HepG2 (cell line): Measurements from ENCODE around the gene COL9A3. TPM values are rescaled to one million over a fixed set of nuclear protein-coding genes. Genes with fewer than 3 reads are reported as not detected.
A peak's percentile ranks its signal among the peaks of the same experiment; 100 is the strongest.

Source experiments
- ATAC-seq: fragments of 200-7000 bp; cut with Tn5 transposase; 3 replicates; pipeline ENCODE4 v1.9.1; 2020; ENCODE audit warnings: mild to moderate bottlenecking, moderate library complexity
- BruUV-seq: library from RNA; stranded (reverse); fragments of 400-500 nt; replicated peaks from 2 replicates; lab custom pipeline; 2021; lab: Mats Ljungman, UMichigan
- CTCF ChIA-PET: fragments of 300-600 bp; formaldehyde crosslinking; extraction: SDS; loops from one replicate; lab custom pipeline; 2021; ENCODE audit warnings: low total read pairs, inconsistent platforms, low intra/inter-chr PET ratio; lab: Yijun Ruan, JAX
- POLR2A ChIA-PET: fragments of 350-600 bp; sonication (Branson Sonifier 250); formaldehyde crosslinking; loops from one replicate; lab custom pipeline; 2020; ENCODE audit warnings: antibody characterized with exemption, inconsistent platforms; lab: Yijun Ruan, JAX
- DNase-seq: peaks from one replicate; pipeline ENCODE4 v3.0.0-alpha.2; 2015; ENCODE audit warnings: low spot score
- FAIRE-seq: peaks from 3 replicates; lab custom pipeline; 2011; peaks lifted over from hg19 to GRCh38; lab: Jason Lieb, UNC
- H2AFZ ChIP-seq: one replicate; pipeline ENCODE4 v1.6.1; 2011; ENCODE audit warnings: low read length, inconsistent platforms
- H3K27ac ChIP-seq: fragments of 300-600 bp; 3 replicates; pipeline ENCODE4 v1.8.0; 2011; ENCODE audit warnings: mixed run types, mild to moderate bottlenecking, mixed read lengths, low read length, inconsistent platforms; ENCODE audit not compliant: insufficient read depth; ENCODE audit errors: extremely low read length
- H3K27me3 ChIP-seq, 2 experiments: fragments of 200-600 bp in 1 of 2; 2 replicates in 1 of 2; 3 replicates in 1 of 2; pipeline versions ENCODE4 v1.6.0 to v1.8.0; 2011; ENCODE audit warnings: low read length in 2 of 2, mild to moderate bottlenecking in 2 of 2, moderate library complexity in 2 of 2, inconsistent platforms in 1 of 2; ENCODE audit not compliant: insufficient read depth in 2 of 2, control insufficient read depth in 1 of 2
- H3K36me3 ChIP-seq, 2 experiments: fragments of 200-600 bp in 1 of 2; replicated peaks in 1 of 2; 2 replicates in 1 of 2; 3 replicates in 1 of 2; pipeline versions ENCODE4 v1.5.1 to v1.8.0; 2011; ENCODE audit warnings: low read length in 2 of 2, inconsistent platforms in 1 of 2; ENCODE audit not compliant: insufficient read depth in 2 of 2, control insufficient read depth in 1 of 2
- H3K4me1 ChIP-seq: 2 replicates; pipeline ENCODE4 v1.5.1; 2012; ENCODE audit warnings: low read length, inconsistent platforms; ENCODE audit not compliant: insufficient read depth
- H3K4me2 ChIP-seq: 2 replicates; pipeline ENCODE4 v1.6.0; 2011; ENCODE audit warnings: low read depth, low read length, inconsistent platforms
- H3K4me3 ChIP-seq, 3 experiments: fragments of 200-600 bp in 1 of 3; sonication (generic), shearing (Covaris generic) in 1 of 3; replicated peaks in 1 of 3; 2 replicates each; pipeline ENCODE4 v1.5.1; 2011 to 2016; ENCODE audit warnings: low read length in 3 of 3, inconsistent platforms in 2 of 3, low read depth in 2 of 3, mild to moderate bottlenecking in 2 of 3, control low read depth in 1 of 3, mixed read lengths in 1 of 3; ENCODE audit not compliant: insufficient read depth in 1 of 3
- H3K79me2 ChIP-seq: one replicate; pipeline ENCODE4 v1.6.1; 2011; ENCODE audit warnings: low read length, inconsistent platforms; ENCODE audit not compliant: insufficient read depth
- H3K9ac ChIP-seq: 2 replicates; pipeline ENCODE4 v1.6.0; 2011; ENCODE audit warnings: mild to moderate bottlenecking, low read depth, low read length, inconsistent platforms; ENCODE audit not compliant: insufficient read depth
- H3K9me3 ChIP-seq: 2 replicates; pipeline ENCODE4 v1.5.1; 2012; ENCODE audit warnings: mild to moderate bottlenecking, low read length
- H4K20me1 ChIP-seq: 2 replicates; pipeline ENCODE4 v1.6.0; 2011; ENCODE audit warnings: inconsistent platforms, mild to moderate bottlenecking, low read length, moderate library complexity; ENCODE audit not compliant: insufficient read depth
- CBX2 ChIP-seq, 2 experiments: fragments of 200-600 bp in 1 of 2; sonication (generic); formaldehyde crosslinking in 1 of 2; IDR thresholded peaks; 2 replicates each; pipeline versions ENCODE4 v1.7.0 to v1.8.1; 2018 to 2022; ENCODE audit warnings: low read depth in 2 of 2, low read length in 1 of 2, mild to moderate bottlenecking in 1 of 2, missing genetic modification reagents in 1 of 2
- FOXO4 ChIP-seq: sonication (generic); formaldehyde crosslinking; conservative IDR thresholded peaks from 2 replicates; pipeline ENCODE4 v1.8.1; 2023; ENCODE audit warnings: missing genetic modification reagents
- KDM6A ChIP-seq: IDR thresholded peaks from 2 replicates; pipeline ENCODE4 v1.6.1; 2016; ENCODE audit warnings: low read depth
- SALL1 ChIP-seq: sonication (generic); formaldehyde crosslinking; IDR thresholded peaks from 2 replicates; pipeline ENCODE4 v1.8.0; 2022; ENCODE audit warnings: mild to moderate bottlenecking, missing genetic modification reagents
- ZBTB39 ChIP-seq: sonication (generic); formaldehyde crosslinking; IDR thresholded peaks from 2 replicates; pipeline ENCODE4 v1.5.0; 2020; ENCODE audit warnings: missing genetic modification reagents
- WGBS: methylation state at CpG from one replicate; pipeline ENCODE4 v1.1.6; 2017; ENCODE audit warnings: low lambda C conversion rate; 5-methylcytosine and 5-hydroxymethylcytosine counted together
- in situ Hi-C: cut with HindIII; loops from 2 replicates; pipeline ENCODE4 v1.10.0; 2017; ENCODE audit warnings: low pct_unique_long_range_greater_than_20kb; ENCODE audit not compliant: extremely low pct_ligation_motif_present
- intact Hi-C: fragments of 100-400 bp; cut with micrococcal nuclease; formaldehyde crosslinking; loops from one replicate; pipeline ENCODE4 v1.10.0; 2022; ENCODE audit not compliant: unreplicated experiment
- polyA plus RNA-seq, 8 experiments: library from polyadenylated mRNA; depleted of rRNA in 3 of 8; stranded (reverse) in 7 of 8; unstranded in 1 of 8; fragments of >200 nt; fragmentation: Illumina TruSeq in 4 of 8; extraction: Trizol in 4 of 8; gene quantifications; 2 replicates each; pipeline versions ENCODE4 v1.2.1 to v1.2.3, GENCODE V29; 2011 to 2016; ENCODE audit warnings: low read depth in 4 of 8, missing spikeins in 1 of 8, mixed read lengths in 1 of 8; ENCODE audit not compliant: insufficient read depth in 1 of 8
- total RNA-seq, 5 experiments: library from RNA; depleted of rRNA; stranded (reverse); fragments of >200 nt; fragmentation: Illumina TruSeq; extraction: Trizol; gene quantifications; 2 replicates each; pipeline ENCODE4 v1.2.3, GENCODE V29; 2016; ENCODE audit warnings: low read depth in 1 of 5

Gene COL9A3
- total and polyA plus RNA-seq, 2 of the 13 experiments (the other 11 are each of a cell fraction or from before 2014, with no cell fraction given): 155 to 204 TPM

- BruUV-seq: no TSS peak
- peaks cover 7% of the 10 kb centered on the region for H3K4me1 ChIP-seq
- in situ Hi-C loops: no loop called here
These were observed 37.3 kb downstream of the COL9A3 start for GRCh38 chr20:62854121-62854520.

DNA sequence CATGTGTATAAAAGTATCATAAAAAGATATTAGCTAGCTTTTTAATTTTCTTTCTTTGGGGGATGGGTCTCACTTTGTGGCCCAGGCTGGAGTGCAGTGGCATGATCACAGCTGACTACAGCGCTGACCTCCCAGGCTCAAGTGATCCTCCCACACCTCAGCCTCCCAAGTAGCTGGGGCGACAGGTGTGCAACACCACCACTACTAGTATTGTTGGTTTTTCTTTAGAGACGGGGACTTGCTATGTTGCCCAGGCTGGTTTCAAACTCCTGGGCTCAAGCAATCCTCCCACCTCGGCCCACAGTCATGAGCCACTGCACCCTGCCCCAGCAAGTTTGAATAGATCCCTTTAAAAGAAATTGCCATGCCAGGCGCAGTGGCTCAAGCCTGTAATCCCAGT, 38.3 kb downstream of the COL9A3 start:
- no peaks in the 10 kb centered on the region for H3K9me3 ChIP-seq
- 0 out of 2 replicates have a peak, but pooled peaks have one; percentile 15 for TF ChIP-seq SALL1 (CRISPR knock-in tag)
- TF ChIP-seq ZBTB39: no peak
- TF ChIP-seq, all 625 proteins: peak for 1
- WGBS: 99% methylated on average over 5 of the region's 5 CpGs
- peaks cover 17% of the 10 kb centered on the region for H3K4me1 ChIP-seq
- CTCF ChIA-PET: no interaction called here
- H3K79me2 ChIP-seq: peaks cover 5% of the 10 kb centered on the region
- H3K4me3 ChIP-seq: no peak overlapping the region
- in situ Hi-C loops: no loop called here
- no peaks in the 10 kb centered on the region for H3K27me3 ChIP-seq
- peaks cover 19 to 46% of the 10 kb centered on the region in 2 experiments for H3K36me3 ChIP-seq
- no TSS peak for BruUV-seq
- intact Hi-C loops: no loop called here
- ATAC-seq (no peak), DNase-seq (no peak), FAIRE-seq (no peak)
- H2AFZ ChIP-seq: no peak overlapping the region
- no peaks in the 10 kb centered on the region; the same call in 1 of the 2 replicates for H4K20me1 ChIP-seq
- H3K4me2 ChIP-seq: no peak overlapping the region
- POLR2A ChIA-PET: interaction anchor here (1.3 kb wide), 1 partner anchor 21 kb away, joined by 4 read pairs; no protein-coding TSS in a partner anchor
- H3K9ac ChIP-seq: no peak overlapping the region
- no peak overlapping the region for H3K27ac ChIP-seq

More at GRCh38 chr20:62854121-62854520, 37.3 kb downstream of the COL9A3 start:
- H3K27ac ChIP-seq: no peak overlapping the region
- peaks cover 19 to 46% of the 10 kb centered on the region in 2 experiments for H3K36me3 ChIP-seq
- 98% methylated on average over 13 of the region's 13 CpGs for WGBS
- H3K27me3 ChIP-seq: no peaks in the 10 kb centered on the region
- no peaks in the 10 kb centered on the region for H4K20me1 ChIP-seq
- intact Hi-C loops: no loop called here
- no peaks in the 10 kb centered on the region for H3K79me2 ChIP-seq
- no peak overlapping the region for H2AFZ ChIP-seq
- no peak for DNase-seq
- ChIA-PET CTCF (no interaction called here), POLR2A (interaction anchor here (0.9 to 1.3 kb wide), 2 partner anchors 22 to 32 kb away, joined by 4 to 5 read pairs; no protein-coding TSS in a partner anchor)
- no peak overlapping the region for H3K4me3 ChIP-seq
- TF ChIP-seq FOXO4 (CRISPR knock-in tag) (0 out of 2 replicates have a peak, but pooled peaks have one; percentile 65), CBX2 (IDR thresholded peaks at IDR 0.05; ENCODE audit: low read depth, low read length) (no peak), CBX2 (CRISPR knock-in tag; IDR thresholded peaks at IDR 0.05; ENCODE audit: low read depth) (no peak), KDM6A (CRISPR knock-in tag) (no peak)
- no peaks in the 10 kb centered on the region for H3K9me3 ChIP-seq
- no peak overlapping the region for H3K4me2 ChIP-seq
- ATAC-seq: no peak
- no peak for FAIRE-seq
- H3K9ac ChIP-seq: no peak overlapping the region
